Cortex of kidney (tissue), 1 donor: ENCODE results near the gene B3GAT1.
"Not testable (repeated sequence)": the region's sequence is repeated elsewhere in the genome, so short reads cannot be mapped to it uniquely, and the experiment has no call there.

ENCODE experiments used
- DNase-seq: peaks from one replicate; lab custom pipeline; 2025; lab: John Stamatoyannopoulos, UW

The B3GAT1 gene

DNA sequence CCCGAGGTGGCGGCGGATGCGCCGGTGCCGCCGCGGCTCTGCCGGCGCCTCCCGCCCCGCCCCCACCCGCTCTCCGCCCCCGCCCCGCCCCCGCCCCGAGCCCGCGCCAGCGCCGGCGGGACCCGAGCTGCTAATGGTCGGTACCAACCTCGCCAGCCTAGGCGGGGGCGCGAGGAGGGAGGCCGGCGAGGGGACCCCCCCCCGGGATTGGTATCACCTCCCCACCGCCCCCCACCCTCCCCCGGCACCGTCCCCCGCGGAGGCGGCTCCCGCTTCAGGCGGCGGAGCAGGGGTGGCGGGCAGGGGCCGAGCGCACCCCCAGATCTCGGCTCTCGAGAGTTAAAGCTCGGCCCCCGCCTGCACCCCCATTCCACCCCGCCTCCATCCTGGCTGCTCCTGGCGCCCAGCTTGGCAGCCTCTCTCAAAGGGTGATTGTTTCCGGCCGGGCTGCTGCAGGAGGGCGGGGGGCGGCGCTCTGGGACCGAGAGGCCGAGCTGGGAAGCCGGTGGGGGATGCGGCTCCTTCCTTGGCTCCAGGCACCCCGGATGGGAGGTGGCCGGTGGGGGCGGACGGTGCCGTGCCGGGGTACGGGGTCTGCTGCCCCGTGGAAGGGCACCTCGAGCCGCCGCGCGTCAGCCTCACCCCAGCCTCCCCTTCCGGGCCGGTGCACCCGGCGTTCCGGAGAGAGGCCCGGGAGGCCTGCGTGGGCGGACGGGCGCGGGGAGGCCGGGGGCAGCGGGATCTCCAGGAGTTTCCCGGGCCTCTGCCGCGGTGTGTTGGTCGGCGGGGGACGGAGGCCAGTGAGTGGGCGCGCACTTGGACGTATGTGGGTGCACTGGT lies at the start of gene B3GAT1:
Gene B3GAT1, minus strand, starts transcription at position 40 of the 840 bp plus-strand sequence. CDS start 24,583 bp downstream, outside the sequence.
- no peak for DNase-seq

- DNase-seq: no peak
Observed at GRCh38 chr11:134461621-134462020, 49.6 kb upstream of the B3GAT1 start.

DNA sequence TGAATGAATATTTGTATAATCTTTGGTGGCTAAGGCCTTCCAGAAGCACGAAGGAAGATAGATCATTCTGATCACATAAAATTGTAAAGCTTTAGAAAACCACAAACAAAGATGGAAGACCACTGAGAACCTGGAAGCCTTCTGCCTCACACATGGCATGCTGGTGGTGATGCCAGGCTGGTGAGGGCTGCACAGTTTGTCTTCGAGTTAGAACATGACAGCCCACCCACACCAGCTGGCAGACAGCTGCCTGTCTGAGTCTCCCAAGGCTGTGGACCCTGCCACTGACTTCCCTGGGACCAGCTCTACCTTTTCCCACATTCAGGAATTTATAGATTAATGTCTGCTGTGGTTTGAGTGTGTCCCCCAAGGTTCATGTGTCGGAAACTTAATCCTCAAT lies 48.8 kb upstream of the B3GAT1 start:
- DNase-seq: no peak

- DNase-seq: no peak
Observed at GRCh38 chr11:134460062-134460561, 48.1 kb upstream of the B3GAT1 start.

DNA sequence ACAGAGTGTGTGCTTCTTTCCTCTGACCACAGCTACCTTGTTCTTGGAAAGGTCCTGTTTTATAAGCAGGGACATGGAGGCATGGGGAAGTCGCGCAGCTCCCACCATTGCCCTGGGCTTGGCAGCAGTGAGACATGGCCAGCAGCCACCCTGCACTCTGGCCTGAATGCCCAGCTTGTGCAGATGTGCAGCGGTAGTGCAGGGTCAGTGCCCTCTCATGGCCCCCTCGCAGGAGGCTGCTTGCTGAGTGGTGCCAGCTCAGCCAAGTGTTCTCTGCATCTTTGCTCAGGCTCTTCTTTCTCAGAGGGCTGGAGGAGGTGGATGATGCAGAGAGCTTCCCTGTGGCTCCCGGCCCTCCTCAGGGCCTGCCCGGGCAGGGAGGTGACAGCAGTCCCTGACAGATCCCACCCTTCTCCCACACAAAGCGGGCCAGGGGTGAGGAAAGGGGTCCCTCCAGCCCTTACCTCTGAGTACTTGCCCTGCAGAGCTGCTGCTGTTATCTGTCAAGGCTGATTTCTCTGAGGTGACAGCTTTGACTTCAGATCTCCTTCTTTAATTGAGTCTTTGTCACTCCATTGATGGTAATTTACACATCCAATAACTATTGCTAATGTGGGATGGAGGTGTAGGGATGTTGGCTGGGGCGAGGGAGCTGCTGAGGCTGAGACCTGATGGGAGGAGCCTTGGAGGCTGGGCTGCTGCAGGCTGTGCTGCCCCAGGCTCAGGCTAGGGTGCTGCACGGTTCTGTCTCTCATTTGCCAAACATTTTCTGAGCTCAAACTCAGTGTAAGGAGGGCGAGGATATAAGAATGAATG lies 47.4 kb upstream of the B3GAT1 start:
- no peak for DNase-seq

GRCh38 chr11:134457411-134458007 lies 45.5 kb upstream of the B3GAT1 start:
- DNase-seq: not testable (repeated sequence)

- DNase-seq: no peak
Observed at GRCh38 chr11:134455516-134455915, 43.5 kb upstream of the B3GAT1 start.

- DNase-seq: no peak
Observed at GRCh38 chr11:134454146-134454690, 42.2 kb upstream of the B3GAT1 start.

- no peak for DNase-seq
Observed at GRCh38 chr11:134453441-134453840, 41.4 kb upstream of the B3GAT1 start.

DNA sequence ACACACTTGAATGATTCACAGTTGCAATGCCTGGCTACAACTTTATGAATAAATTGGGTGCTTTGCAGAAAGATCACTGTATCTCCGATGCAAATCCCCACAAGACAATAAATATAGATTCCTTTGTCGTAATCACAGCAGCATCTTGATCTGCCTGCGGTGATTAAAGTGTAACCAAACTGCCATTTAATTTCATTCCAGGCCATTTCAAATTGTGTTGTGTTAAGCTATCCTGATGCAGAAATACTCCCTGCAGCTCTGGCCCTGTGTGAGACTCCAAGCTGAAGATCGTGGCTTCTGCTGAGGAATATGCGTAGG lies 40.8 kb upstream of the B3GAT1 start:
- no peak for DNase-seq

- no peak for DNase-seq
Observed at GRCh38 chr11:134452026-134452837, 40.2 kb upstream of the B3GAT1 start.

DNA sequence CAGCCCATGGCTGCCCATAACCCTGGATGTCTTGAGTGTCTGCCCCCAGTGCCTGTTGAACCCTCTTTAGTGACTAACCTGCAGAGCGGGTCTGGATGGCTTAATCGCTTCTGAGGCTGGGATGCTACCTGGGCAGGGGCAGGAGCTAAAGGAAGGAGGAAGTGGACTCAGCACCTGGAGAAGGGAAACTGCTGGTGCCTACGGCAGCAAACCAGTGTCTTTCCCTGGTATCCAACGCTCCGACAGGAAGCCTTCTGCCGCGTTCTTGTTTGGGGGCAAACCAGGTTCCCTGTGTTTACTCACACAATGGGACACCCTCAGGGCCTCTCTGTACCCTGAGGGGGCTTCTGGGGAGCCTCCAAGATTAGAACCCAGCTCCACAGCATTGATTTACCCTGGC lies 38.1 kb upstream of the B3GAT1 start:
- no peak for DNase-seq

- no peak for DNase-seq
Observed at GRCh38 chr11:134449713-134450112, 37.7 kb upstream of the B3GAT1 start.

GRCh38 chr11:134449051-134449450 lies 37.0 kb upstream of the B3GAT1 start:
- no peak for DNase-seq

DNA sequence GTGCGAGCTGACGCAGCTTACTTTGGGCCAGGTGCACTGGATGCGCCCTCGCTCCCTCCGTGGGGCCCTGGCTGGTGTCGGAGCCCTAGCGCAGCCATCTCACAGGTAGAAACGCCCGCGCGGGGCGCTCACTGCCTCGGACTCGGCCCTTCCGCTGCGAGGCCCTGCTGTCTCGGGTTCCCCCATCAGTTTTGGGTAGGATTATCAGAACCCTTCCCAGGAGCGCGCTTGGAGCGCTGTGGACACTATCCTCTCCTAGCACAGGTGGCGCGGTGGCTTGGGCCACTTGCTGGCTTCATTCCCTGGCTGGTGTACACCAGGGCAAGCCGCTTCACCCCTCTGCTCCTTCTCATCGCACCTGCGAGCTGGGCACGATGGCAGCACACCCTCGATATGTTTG lies 35.7 kb upstream of the B3GAT1 start:
- DNase-seq: no peak

GRCh38 chr11:134445601-134446325 lies 33.7 kb upstream of the B3GAT1 start:
- no peak for DNase-seq

DNA sequence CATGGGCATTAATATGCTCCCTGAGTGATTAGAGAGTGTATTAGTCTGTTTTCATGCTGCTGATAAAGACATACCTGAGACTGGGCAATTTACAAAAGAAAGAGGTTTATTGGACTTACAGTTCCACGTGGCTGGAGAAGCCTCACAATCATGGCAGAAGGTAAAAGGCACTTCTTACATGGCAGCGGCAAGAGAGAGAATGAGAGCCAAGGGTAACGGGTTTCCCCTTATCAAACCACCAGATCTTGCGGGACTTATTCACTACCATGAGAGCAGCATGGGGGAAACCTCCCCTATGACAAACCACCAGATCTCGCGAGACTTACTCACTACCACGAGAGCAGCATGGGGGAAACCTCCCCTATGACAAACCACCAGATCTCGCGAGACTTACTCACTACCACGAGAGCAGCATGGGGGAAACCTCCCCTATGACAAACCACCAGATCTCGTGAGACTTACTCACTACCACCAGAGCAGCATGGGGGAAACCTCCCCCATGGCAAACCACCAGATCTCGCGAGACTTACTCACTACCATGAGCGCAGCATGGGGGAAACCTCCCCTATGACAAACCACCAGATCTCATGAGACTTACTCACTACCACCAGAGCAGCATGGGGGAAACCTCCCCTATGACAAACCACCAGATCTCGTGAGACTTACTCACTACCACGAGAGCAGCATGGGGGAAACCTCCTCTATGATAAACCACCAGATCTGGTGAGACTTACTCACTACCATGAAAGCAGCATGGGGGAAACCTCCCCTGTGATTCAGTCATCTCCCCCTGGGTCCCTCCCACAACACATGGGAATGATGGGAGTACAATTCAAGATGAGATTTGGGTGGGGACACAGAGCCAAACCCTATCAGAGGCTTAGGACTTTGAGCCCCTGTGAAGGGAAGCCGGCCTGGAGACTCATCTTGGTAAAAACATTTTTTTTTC lies 32.4 kb upstream of the B3GAT1 start:
- DNase-seq: not testable (repeated sequence)

GRCh38 chr11:134443246-134443645 lies 31.2 kb upstream of the B3GAT1 start:
- DNase-seq: no peak

GRCh38 chr11:134442246-134442645 lies 30.2 kb upstream of the B3GAT1 start:
- no peak for DNase-seq

GRCh38 chr11:134441706-134442105 lies 29.7 kb upstream of the B3GAT1 start:
- no peak for DNase-seq
